ENCODE measurements around the gene EFNB1.

DNA sequence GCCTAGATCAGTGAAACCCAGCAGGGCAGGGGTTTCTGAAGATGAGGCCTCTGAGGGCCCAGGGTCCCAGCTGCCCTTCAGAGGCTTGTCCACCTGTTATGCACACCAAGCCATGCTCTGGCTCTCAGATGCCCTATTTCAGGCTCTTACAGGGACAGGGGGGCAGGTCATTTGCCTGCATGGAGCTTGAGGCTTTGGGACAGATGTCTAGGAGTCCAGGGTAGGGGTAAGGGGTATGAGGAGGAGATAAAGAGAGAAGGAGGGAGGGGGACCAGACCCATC, 4.7 kb upstream of the EFNB1 start:
- TF ChIP-seq CTCF (IDR thresholded peaks at IDR 0.05; ENCODE audit: insufficient read depth, low read depth, low read length) (no peak), EZH2 (IDR thresholded peaks at IDR 0.05; ENCODE audit: insufficient read depth, low read length) (no peak)

Data from astrocyte (in vitro differentiated cells and primary cell).